ENCODE data around the gene METTL24.

METTL24 gene

DNA sequence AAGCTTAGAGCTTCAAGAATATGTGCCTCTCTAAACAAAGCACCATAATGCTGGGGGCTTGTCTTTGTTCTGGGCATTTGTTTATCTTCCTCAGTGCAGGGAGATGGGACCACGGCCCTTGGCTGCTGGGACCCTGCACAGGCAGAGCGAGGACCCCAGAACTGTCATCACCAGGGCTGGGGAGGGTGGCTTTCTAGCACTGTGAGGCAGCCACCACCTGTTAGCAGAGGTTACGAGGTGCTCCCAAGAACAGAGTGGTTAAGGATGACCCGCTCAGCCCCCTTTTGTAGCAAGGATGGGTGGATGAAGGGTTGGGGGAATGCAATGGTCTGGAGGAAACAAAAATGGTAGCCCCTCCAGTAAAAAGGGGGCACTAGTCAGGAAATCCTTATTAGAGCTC is 34.9 kb downstream of the METTL24 start:
- Histone ChIP-seq H3K27ac (replicated peaks) (no peak overlapping the region), H3K27me3 (ENCODE audit: insufficient read depth, poor library complexity, severe bottlenecking) (no peaks in the 10 kb centered on the region), H3K4me3 (replicated peaks; ENCODE audit: insufficient read depth, low read length) (no peak overlapping the region)
- no peak for DNase-seq (ENCODE audit: low read depth in 1 of 2, low spot score in 1 of 2)
- TF ChIP-seq POLR2AphosphoS5 (IDR thresholded peaks at IDR 0.05; ENCODE audit: low read depth) (no peak), GABPA (IDR thresholded peaks at IDR 0.05; ENCODE audit: low read depth) (no peak), SPI1 (IDR thresholded peaks at IDR 0.05; ENCODE audit: borderline replicate concordance, low read depth) (no peak)

GRCh38 chr6:110322874-110323242 is 35.3 kb downstream of the METTL24 start:
- no peak overlapping the region for H3K27ac ChIP-seq (replicated peaks)
- peak; percentile 73 for TF ChIP-seq SPI1 (IDR thresholded peaks at IDR 0.05; ENCODE audit: borderline replicate concordance, low read depth)
- TF ChIP-seq CTCF (IDR thresholded peaks at IDR 0.05; ENCODE audit: insufficient read depth, low read length) = no peak
- H3K27me3 ChIP-seq (ENCODE audit: insufficient read depth, poor library complexity, severe bottlenecking) = no peaks in the 10 kb centered on the region
- peak in 1 of 2 experiments; percentile 48 for DNase-seq (ENCODE audit: low read depth in 1 of 2, low spot score in 1 of 2)
- H3K4me3 ChIP-seq (replicated peaks; ENCODE audit: insufficient read depth, low read length) = no peak overlapping the region

- no peaks in the 10 kb centered on the region for H3K27me3 ChIP-seq (ENCODE audit: insufficient read depth, poor library complexity, severe bottlenecking)
- no peak overlapping the region for H3K27ac ChIP-seq (replicated peaks)
- DNase-seq (ENCODE audit: low read depth in 1 of 2, low spot score in 1 of 2) = peak in 1 of 2 experiments; percentile 53
These were observed 35.8 kb downstream of the METTL24 start for GRCh38 chr6:110322151-110322873.

GRCh38 chr6:110320307-110320706 is 37.8 kb downstream of the METTL24 start:
- no peak overlapping the region for H3K27ac ChIP-seq (replicated peaks)
- no peaks in the 10 kb centered on the region for H3K27me3 ChIP-seq (ENCODE audit: insufficient read depth, poor library complexity, severe bottlenecking)
- no peak for DNase-seq (ENCODE audit: low read depth in 1 of 2, low spot score in 1 of 2)
- no peak for TF ChIP-seq POLR2AphosphoS5 (IDR thresholded peaks at IDR 0.05; ENCODE audit: low read depth)
- no peak for TF ChIP-seq CTCF (IDR thresholded peaks at IDR 0.05; ENCODE audit: insufficient read depth, low read length)
- no peak for TF ChIP-seq GABPA (IDR thresholded peaks at IDR 0.05; ENCODE audit: low read depth)
- TF ChIP-seq, protein P1, sequence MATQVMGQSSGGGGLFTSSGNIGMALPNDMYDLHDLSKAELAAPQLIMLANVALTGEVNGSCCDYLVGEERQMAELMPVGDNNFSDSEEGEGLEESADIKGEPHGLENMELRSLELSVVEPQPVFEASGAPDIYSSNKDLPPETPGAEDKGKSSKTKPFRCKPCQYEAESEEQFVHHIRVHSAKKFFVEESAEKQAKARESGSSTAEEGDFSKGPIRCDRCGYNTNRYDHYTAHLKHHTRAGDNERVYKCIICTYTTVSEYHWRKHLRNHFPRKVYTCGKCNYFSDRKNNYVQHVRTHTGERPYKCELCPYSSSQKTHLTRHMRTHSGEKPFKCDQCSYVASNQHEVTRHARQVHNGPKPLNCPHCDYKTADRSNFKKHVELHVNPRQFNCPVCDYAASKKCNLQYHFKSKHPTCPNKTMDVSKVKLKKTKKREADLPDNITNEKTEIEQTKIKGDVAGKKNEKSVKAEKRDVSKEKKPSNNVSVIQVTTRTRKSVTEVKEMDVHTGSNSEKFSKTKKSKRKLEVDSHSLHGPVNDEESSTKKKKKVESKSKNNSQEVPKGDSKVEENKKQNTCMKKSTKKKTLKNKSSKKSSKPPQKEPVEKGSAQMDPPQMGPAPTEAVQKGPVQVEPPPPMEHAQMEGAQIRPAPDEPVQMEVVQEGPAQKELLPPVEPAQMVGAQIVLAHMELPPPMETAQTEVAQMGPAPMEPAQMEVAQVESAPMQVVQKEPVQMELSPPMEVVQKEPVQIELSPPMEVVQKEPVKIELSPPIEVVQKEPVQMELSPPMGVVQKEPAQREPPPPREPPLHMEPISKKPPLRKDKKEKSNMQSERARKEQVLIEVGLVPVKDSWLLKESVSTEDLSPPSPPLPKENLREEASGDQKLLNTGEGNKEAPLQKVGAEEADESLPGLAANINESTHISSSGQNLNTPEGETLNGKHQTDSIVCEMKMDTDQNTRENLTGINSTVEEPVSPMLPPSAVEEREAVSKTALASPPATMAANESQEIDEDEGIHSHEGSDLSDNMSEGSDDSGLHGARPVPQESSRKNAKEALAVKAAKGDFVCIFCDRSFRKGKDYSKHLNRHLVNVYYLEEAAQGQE (IDR thresholded peaks at IDR 0.05; ENCODE audit: insufficient replicate concordance, low read depth) = no peak
- TF ChIP-seq SPI1 (IDR thresholded peaks at IDR 0.05; ENCODE audit: borderline replicate concordance, low read depth) = no peak
- H3K4me3 ChIP-seq (replicated peaks; ENCODE audit: insufficient read depth, low read length) = no peak overlapping the region

More at GRCh38 chr6:110322151-110322873, 35.8 kb downstream of the METTL24 start:
- no peak overlapping the region for H3K4me3 ChIP-seq (replicated peaks; ENCODE audit: insufficient read depth, low read length)
- no peak for TF ChIP-seq SPI1 (IDR thresholded peaks at IDR 0.05; ENCODE audit: borderline replicate concordance, low read depth)
- TF ChIP-seq CTCF (IDR thresholded peaks at IDR 0.05; ENCODE audit: insufficient read depth, low read length) = no peak
- TF ChIP-seq GABPA (IDR thresholded peaks at IDR 0.05; ENCODE audit: low read depth) = no peak
- TF ChIP-seq, protein P1 (IDR thresholded peaks at IDR 0.05; ENCODE audit: insufficient replicate concordance, low read depth) = no peak
- TF ChIP-seq POLR2AphosphoS5 (IDR thresholded peaks at IDR 0.05; ENCODE audit: low read depth) = no peak
